HepG2 (cell line): ENCODE data around the gene PCDH17. TPM values are rescaled to one million over a fixed set of nuclear protein-coding genes. Genes with fewer than 3 reads are reported as not detected.

Source experiments
- ATAC-seq: fragments of 200-7000 bp; cut with Tn5 transposase; 3 replicates; pipeline ENCODE4 v1.9.1; 2020; ENCODE audit warnings: mild to moderate bottlenecking, moderate library complexity
- BruUV-seq: library from RNA; stranded (reverse); fragments of 400-500 nt; replicated peaks from 2 replicates; lab custom pipeline; 2021; lab: Mats Ljungman, UMichigan
- CTCF ChIA-PET: fragments of 300-600 bp; formaldehyde crosslinking; extraction: SDS; loops from one replicate; lab custom pipeline; 2021; ENCODE audit warnings: low total read pairs, inconsistent platforms, low intra/inter-chr PET ratio; lab: Yijun Ruan, JAX
- POLR2A ChIA-PET: fragments of 350-600 bp; sonication (Branson Sonifier 250); formaldehyde crosslinking; loops from one replicate; lab custom pipeline; 2020; ENCODE audit warnings: antibody characterized with exemption, inconsistent platforms; lab: Yijun Ruan, JAX
- DNase-seq: peaks from one replicate; pipeline ENCODE4 v3.0.0-alpha.2; 2015; ENCODE audit warnings: low spot score
- FAIRE-seq: peaks from 3 replicates; lab custom pipeline; 2011; peaks lifted over from hg19 to GRCh38; lab: Jason Lieb, UNC
- H2AFZ ChIP-seq: one replicate; pipeline ENCODE4 v1.6.1; 2011; ENCODE audit warnings: low read length, inconsistent platforms
- H3K27ac ChIP-seq: fragments of 300-600 bp; 3 replicates; pipeline ENCODE4 v1.8.0; 2011; ENCODE audit warnings: mixed run types, mild to moderate bottlenecking, mixed read lengths, low read length, inconsistent platforms; ENCODE audit not compliant: insufficient read depth; ENCODE audit errors: extremely low read length
- H3K27me3 ChIP-seq, 2 experiments: fragments of 200-600 bp in 1 of 2; 2 replicates in 1 of 2; 3 replicates in 1 of 2; pipeline versions ENCODE4 v1.6.0 to v1.8.0; 2011; ENCODE audit warnings: low read length in 2 of 2, mild to moderate bottlenecking in 2 of 2, moderate library complexity in 2 of 2, inconsistent platforms in 1 of 2; ENCODE audit not compliant: insufficient read depth in 2 of 2, control insufficient read depth in 1 of 2
- H3K36me3 ChIP-seq, 2 experiments: fragments of 200-600 bp in 1 of 2; replicated peaks in 1 of 2; 2 replicates in 1 of 2; 3 replicates in 1 of 2; pipeline versions ENCODE4 v1.5.1 to v1.8.0; 2011; ENCODE audit warnings: low read length in 2 of 2, inconsistent platforms in 1 of 2; ENCODE audit not compliant: insufficient read depth in 2 of 2, control insufficient read depth in 1 of 2
- H3K4me1 ChIP-seq: 2 replicates; pipeline ENCODE4 v1.5.1; 2012; ENCODE audit warnings: low read length, inconsistent platforms; ENCODE audit not compliant: insufficient read depth
- H3K4me2 ChIP-seq: 2 replicates; pipeline ENCODE4 v1.6.0; 2011; ENCODE audit warnings: low read depth, low read length, inconsistent platforms
- H3K4me3 ChIP-seq, 3 experiments: fragments of 200-600 bp in 1 of 3; sonication (generic), shearing (Covaris generic) in 1 of 3; replicated peaks in 1 of 3; 2 replicates each; pipeline ENCODE4 v1.5.1; 2011 to 2016; ENCODE audit warnings: low read length in 3 of 3, inconsistent platforms in 2 of 3, low read depth in 2 of 3, mild to moderate bottlenecking in 2 of 3, control low read depth in 1 of 3, mixed read lengths in 1 of 3; ENCODE audit not compliant: insufficient read depth in 1 of 3
- H3K79me2 ChIP-seq: one replicate; pipeline ENCODE4 v1.6.1; 2011; ENCODE audit warnings: low read length, inconsistent platforms; ENCODE audit not compliant: insufficient read depth
- H3K9ac ChIP-seq: 2 replicates; pipeline ENCODE4 v1.6.0; 2011; ENCODE audit warnings: mild to moderate bottlenecking, low read depth, low read length, inconsistent platforms; ENCODE audit not compliant: insufficient read depth
- H3K9me3 ChIP-seq: 2 replicates; pipeline ENCODE4 v1.5.1; 2012; ENCODE audit warnings: mild to moderate bottlenecking, low read length
- H4K20me1 ChIP-seq: 2 replicates; pipeline ENCODE4 v1.6.0; 2011; ENCODE audit warnings: inconsistent platforms, mild to moderate bottlenecking, low read length, moderate library complexity; ENCODE audit not compliant: insufficient read depth
- NPAS2 ChIP-seq: sonication (generic); formaldehyde crosslinking; IDR thresholded peaks from 2 replicates; pipeline ENCODE4 v1.8.0; 2022; ENCODE audit warnings: mild to moderate bottlenecking, missing genetic modification reagents, borderline replicate concordance
- WGBS: methylation state at CpG from one replicate; pipeline ENCODE4 v1.1.6; 2017; ENCODE audit warnings: low lambda C conversion rate; 5-methylcytosine and 5-hydroxymethylcytosine counted together
- in situ Hi-C: cut with HindIII; loops from 2 replicates; pipeline ENCODE4 v1.10.0; 2017; ENCODE audit warnings: low pct_unique_long_range_greater_than_20kb; ENCODE audit not compliant: extremely low pct_ligation_motif_present
- intact Hi-C: fragments of 100-400 bp; cut with micrococcal nuclease; formaldehyde crosslinking; loops from one replicate; pipeline ENCODE4 v1.10.0; 2022; ENCODE audit not compliant: unreplicated experiment
- polyA plus RNA-seq, 8 experiments: library from polyadenylated mRNA; depleted of rRNA in 3 of 8; stranded (reverse) in 7 of 8; unstranded in 1 of 8; fragments of >200 nt; fragmentation: Illumina TruSeq in 4 of 8; extraction: Trizol in 4 of 8; gene quantifications; 2 replicates each; pipeline versions ENCODE4 v1.2.1 to v1.2.3, GENCODE V29; 2011 to 2016; ENCODE audit warnings: low read depth in 4 of 8, missing spikeins in 1 of 8, mixed read lengths in 1 of 8; ENCODE audit not compliant: insufficient read depth in 1 of 8
- total RNA-seq, 5 experiments: library from RNA; depleted of rRNA; stranded (reverse); fragments of >200 nt; fragmentation: Illumina TruSeq; extraction: Trizol; gene quantifications; 2 replicates each; pipeline ENCODE4 v1.2.3, GENCODE V29; 2016; ENCODE audit warnings: low read depth in 1 of 5
- TF ChIP-seq, protein P1 (sequence below): sonication (generic); formaldehyde crosslinking; IDR thresholded peaks from 2 replicates; pipeline ENCODE4 v1.8.1; 2023; ENCODE audit warnings: missing genetic modification reagents, inconsistent platforms, borderline replicate concordance
- TF ChIP-seq, protein P2 (sequence below): sonication (generic); formaldehyde crosslinking; IDR thresholded peaks from 2 replicates; pipeline ENCODE4 v1.9.0; 2021; ENCODE audit warnings: missing genetic modification reagents, mild to moderate bottlenecking, borderline replicate concordance
- TF ChIP-seq, protein P3 (sequence below): sonication (generic); formaldehyde crosslinking; IDR thresholded peaks from 2 replicates; pipeline ENCODE4 v1.8.1; 2023; ENCODE audit warnings: mild to moderate bottlenecking, inconsistent platforms, moderate library complexity, missing genetic modification reagents, borderline replicate concordance

Gene PCDH17
- total and polyA plus RNA-seq, 2 of the 13 experiments (the other 11 are each of a cell fraction or from before 2014, with no cell fraction given): not detected

DNA sequence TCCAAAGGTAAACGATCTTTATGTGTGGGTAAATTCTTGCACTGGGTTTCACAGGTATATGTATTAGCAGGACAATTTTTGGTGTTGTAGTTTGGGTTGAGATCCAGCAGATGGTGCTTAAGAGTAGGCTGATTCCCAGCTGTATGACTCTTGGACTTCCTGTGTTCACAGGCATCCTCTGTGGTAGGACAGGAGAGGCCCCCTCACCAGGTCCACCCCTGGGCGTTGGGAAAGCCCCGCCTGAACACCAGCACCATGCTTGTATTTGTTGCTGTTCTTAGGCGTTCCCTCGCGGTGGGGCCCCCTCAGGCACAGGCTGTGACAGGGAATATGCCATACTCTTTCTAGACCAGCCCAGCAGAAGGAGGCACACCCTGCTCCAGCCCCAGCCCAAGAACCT lies 49.5 kb upstream of the PCDH17 start:
- WGBS: 40% methylated on average over 4 of the region's 6 CpGs
- Histone ChIP-seq H3K9me3 (peaks cover 14% of the 10 kb centered on the region), H3K9ac (no peak overlapping the region), H3K79me2 (no peaks in the 10 kb centered on the region), H3K4me2 (no peak overlapping the region), H4K20me1 (no peaks in the 10 kb centered on the region), H3K27ac (no peak overlapping the region), H2AFZ (no peak overlapping the region), H3K36me3 (no peaks in the 10 kb centered on the region), H3K4me1 (no peaks in the 10 kb centered on the region), H3K27me3 (no peaks in the 10 kb centered on the region), H3K4me3 (no peak overlapping the region)
- FAIRE-seq (no peak), DNase-seq (peak; percentile 4), ATAC-seq (peak; percentile 81)
- CTCF ChIA-PET: no interaction called here
- in situ Hi-C loops (no loop called here), intact Hi-C loops (no loop called here)
- TF ChIP-seq, protein P1, sequence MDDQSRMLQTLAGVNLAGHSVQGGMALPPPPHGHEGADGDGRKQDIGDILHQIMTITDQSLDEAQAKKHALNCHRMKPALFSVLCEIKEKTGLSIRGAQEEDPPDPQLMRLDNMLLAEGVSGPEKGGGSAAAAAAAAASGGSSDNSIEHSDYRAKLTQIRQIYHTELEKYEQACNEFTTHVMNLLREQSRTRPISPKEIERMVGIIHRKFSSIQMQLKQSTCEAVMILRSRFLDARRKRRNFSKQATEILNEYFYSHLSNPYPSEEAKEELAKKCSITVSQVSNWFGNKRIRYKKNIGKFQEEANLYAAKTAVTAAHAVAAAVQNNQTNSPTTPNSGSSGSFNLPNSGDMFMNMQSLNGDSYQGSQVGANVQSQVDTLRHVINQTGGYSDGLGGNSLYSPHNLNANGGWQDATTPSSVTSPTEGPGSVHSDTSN: no peak
- TF ChIP-seq, protein P2, sequence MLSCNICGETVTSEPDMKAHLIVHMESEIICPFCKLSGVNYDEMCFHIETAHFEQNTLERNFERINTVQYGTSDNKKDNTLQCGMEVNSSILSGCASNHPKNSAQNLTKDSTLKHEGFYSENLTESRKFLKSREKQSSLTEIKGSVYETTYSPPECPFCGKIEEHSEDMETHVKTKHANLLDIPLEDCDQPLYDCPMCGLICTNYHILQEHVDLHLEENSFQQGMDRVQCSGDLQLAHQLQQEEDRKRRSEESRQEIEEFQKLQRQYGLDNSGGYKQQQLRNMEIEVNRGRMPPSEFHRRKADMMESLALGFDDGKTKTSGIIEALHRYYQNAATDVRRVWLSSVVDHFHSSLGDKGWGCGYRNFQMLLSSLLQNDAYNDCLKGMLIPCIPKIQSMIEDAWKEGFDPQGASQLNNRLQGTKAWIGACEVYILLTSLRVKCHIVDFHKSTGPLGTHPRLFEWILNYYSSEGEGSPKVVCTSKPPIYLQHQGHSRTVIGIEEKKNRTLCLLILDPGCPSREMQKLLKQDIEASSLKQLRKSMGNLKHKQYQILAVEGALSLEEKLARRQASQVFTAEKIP: no peak
- TF ChIP-seq, protein P3, sequence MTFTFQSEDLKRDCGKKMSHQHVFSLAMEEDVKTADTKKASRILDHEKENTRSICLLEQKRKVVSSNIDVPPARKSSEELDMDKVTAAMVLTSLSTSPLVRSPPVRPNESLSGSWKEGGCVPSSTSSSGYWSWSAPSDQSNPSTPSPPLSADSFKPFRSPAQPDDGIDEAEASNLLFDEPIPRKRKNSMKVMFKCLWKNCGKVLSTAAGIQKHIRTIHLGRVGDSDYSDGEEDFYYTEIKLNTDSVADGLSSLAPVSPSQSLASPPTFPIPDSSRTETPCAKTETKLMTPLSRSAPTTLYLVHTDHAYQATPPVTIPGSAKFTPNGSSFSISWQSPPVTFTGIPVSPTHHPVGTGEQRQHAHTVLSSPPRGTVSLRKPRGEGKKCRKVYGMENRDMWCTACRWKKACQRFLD (CRISPR knock-in tag): no peak
- no peak for TF ChIP-seq NPAS2 (CRISPR knock-in tag)
- POLR2A ChIA-PET: no interaction called here
- BruUV-seq: no TSS peak
